BLaER1 treated with 17β-estradiol and CSF1 and Interleukin-3, amounts not matched to agents 10 nM and 100 nM (cell line): Measurements from ENCODE around the gene ATXN7.

Source experiments
- H3K27ac ChIP-seq, 11 experiments: shearing (Covaris generic); formaldehyde crosslinking; 2 replicates each; pipeline ENCODE4 v1.8.1; 2022
- H3K27me3 ChIP-seq, 11 experiments: shearing (Covaris generic); formaldehyde crosslinking; 2 replicates each; pipeline ENCODE4 v1.8.1; 2022
- H3K36me3 ChIP-seq, 11 experiments: shearing (Covaris generic); formaldehyde crosslinking; 2 replicates each; pipeline ENCODE4 v1.8.1; 2022
- H3K4me1 ChIP-seq, 10 experiments: shearing (Covaris generic); formaldehyde crosslinking; 2 replicates each; pipeline ENCODE4 v1.8.1; 2022
- H3K4me2 ChIP-seq, 11 experiments: shearing (Covaris generic); formaldehyde crosslinking; 2 replicates each; pipeline ENCODE4 v1.8.1; 2022
- H3K4me3 ChIP-seq, 10 experiments: shearing (Covaris generic); formaldehyde crosslinking; 2 replicates each; pipeline ENCODE4 v1.8.1; 2022
- H3K9ac ChIP-seq, 11 experiments: shearing (Covaris generic); formaldehyde crosslinking; 2 replicates each; pipeline ENCODE4 v1.8.1; 2022
- H3K9me3 ChIP-seq, 11 experiments: shearing (Covaris generic); formaldehyde crosslinking; replicated peaks in 1 of 11; 2 replicates each; pipeline ENCODE4 v1.8.1; 2022
- H4K20me1 ChIP-seq, 11 experiments: shearing (Covaris generic); formaldehyde crosslinking; 2 replicates each; pipeline ENCODE4 v1.8.1; 2022
- Cebpa-rat ChIP-seq, 11 experiments: shearing (Covaris generic); IDR thresholded peaks; 2 replicates each; pipeline ENCODE4 v1.8.1; 2022

ATXN7 gene

DNA sequence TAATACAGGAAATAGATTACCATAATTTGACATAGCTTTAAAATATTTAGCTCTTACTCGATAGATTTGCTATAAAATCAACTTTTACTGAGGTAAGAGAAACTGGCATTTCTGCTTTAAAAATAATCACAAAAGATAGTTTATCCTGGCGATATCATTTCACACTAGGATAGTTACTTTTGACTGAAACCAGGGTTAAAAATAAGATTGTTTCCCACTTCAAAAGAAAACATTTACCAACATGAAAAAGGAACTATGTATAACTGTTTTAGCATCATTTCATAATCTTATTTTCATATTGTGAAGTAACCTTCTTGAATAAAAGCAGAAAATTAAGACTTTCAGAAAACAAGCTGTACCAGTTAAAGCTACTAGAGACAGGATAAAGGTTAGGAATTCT lies 144.3 kb downstream of the ATXN7 start:
- TF ChIP-seq Cebpa-rat (IDR thresholded peaks at IDR 0.05) = no peak
- peaks cover 93 to 100% (median 98%) of the 10 kb centered on the region in 11 experiments for H3K36me3 ChIP-seq
- no peaks in the 10 kb centered on the region for H3K27me3 ChIP-seq
- H3K9ac ChIP-seq = peak overlapping the region in 10 of 11 experiments; percentile 28 to 57 (median 46); a peak in 17 of 22 replicates
- peak overlapping the region; percentile 2 to 80 (median 67); a peak in 21 of 22 replicates for H3K27ac ChIP-seq
- no peak overlapping the region for H3K4me3 ChIP-seq
- peaks cover 4 to 61% (median 23%) of the 10 kb centered on the region in 11 experiments; a peak in 15 of 22 replicates for H4K20me1 ChIP-seq
- peak overlapping the region; percentile 55 to 83 (median 69) for H3K4me2 ChIP-seq
- peaks cover 18 to 30% (median 25%) of the 10 kb centered on the region in 10 experiments for H3K4me1 ChIP-seq
- no peaks in the 10 kb centered on the region for H3K9me3 ChIP-seq

DNA sequence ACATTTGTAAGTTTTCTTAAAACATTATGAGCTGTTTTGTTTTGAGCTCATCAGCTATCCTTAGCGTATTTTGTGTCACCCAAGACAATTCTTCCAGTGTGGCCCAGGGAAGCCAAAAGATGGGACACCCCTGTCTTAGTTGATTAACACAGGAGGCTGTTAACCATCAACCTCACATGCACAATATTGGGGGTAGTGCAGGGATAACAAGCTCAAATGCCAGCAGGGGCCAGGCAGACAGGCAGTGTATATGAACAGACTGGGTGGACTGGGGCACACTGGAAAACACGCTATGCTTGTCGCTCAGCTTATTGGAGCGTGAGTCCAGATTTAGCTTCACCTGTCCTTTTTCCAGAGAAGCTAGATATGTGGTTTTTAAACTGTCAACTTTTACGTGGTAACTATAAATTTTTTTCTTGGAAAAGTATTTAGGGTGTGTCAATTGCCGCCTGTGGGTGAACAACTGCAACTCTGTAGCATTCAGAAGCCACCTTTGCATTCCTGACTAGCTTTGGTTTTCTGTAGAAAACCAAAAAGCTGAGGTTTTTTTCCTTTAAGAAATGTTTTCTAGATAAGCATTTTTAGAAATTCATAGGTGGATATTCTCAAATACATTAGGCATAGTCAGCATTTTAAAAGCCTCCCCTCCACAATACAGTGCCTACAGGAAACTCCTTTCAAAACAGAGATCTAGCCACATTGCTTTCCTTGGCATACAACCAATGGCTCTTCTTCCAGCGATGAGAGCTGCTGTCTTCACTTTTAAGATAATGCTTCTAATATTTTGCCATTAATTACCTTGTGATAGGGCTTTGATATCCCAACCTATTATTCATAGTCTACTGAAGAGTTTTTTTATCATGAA lies 145.1 kb downstream of the ATXN7 start:
- H3K4me2 ChIP-seq = peak overlapping the region; percentile 55 to 83 (median 69)
- H3K9ac ChIP-seq = peak overlapping the region in 10 of 11 experiments; percentile 18 to 57 (median 38); a peak in 17 of 22 replicates
- H3K27ac ChIP-seq = peak overlapping the region; percentile 2 to 80 (median 67); a peak in 21 of 22 replicates
- no peaks in the 10 kb centered on the region for H3K9me3 ChIP-seq
- peaks cover 95 to 100% (median 99%) of the 10 kb centered on the region in 11 experiments for H3K36me3 ChIP-seq
- H4K20me1 ChIP-seq = peaks cover 7 to 64% (median 30%) of the 10 kb centered on the region in 11 experiments; a peak in 16 of 22 replicates
- no peak for TF ChIP-seq Cebpa-rat (IDR thresholded peaks at IDR 0.05)
- peaks cover 18 to 30% (median 25%) of the 10 kb centered on the region in 10 experiments for H3K4me1 ChIP-seq
- 0 out of 20 replicates have a peak overlapping the region, but pooled peaks of 1 of the 10 experiments have one; percentile 5 for H3K4me3 ChIP-seq
- H3K27me3 ChIP-seq = no peaks in the 10 kb centered on the region

GRCh38 chr3:64009528-64009927 lies 145.9 kb downstream of the ATXN7 start:
- Histone ChIP-seq H3K27ac (peak overlapping the region in 4 of 11 experiments; percentile 8 to 76 (median 65); a peak in 5 of 22 replicates), H3K4me1 (peaks cover 18 to 30% (median 25%) of the 10 kb centered on the region in 10 experiments), H3K27me3 (no peaks in the 10 kb centered on the region), H3K4me3 (no peak overlapping the region), H3K9ac (no peak overlapping the region), H3K36me3 (peaks cover 95 to 100% (median 99%) of the 10 kb centered on the region in 11 experiments), H4K20me1 (peaks cover 5 to 65% (median 39%) of the 10 kb centered on the region in 11 experiments; a peak in 16 of 22 replicates), H3K9me3 (no peaks in the 10 kb centered on the region), H3K4me2 (peak overlapping the region in 1 of 11 experiments; percentile 2; a peak in 1 of 22 replicates)
- TF ChIP-seq Cebpa-rat (IDR thresholded peaks at IDR 0.05) = no peak

DNA sequence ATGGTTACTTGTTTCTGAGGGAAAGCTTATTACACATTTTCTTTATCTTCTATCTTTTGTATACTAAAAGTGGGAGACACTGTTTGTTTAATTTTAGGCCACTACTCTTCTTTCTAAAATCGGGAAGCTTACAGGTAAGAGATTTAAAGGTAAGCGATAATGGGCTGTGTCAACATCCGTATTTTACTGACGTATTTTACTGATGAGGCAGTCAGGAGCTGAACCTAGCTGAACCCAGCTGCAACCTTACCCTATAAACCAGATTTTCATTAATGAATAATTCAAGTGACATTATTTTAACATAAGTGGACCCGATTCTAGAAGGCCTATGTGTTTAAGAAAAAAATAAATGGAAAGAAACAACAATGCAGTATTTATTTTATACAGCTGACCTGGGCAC lies 146.5 kb downstream of the ATXN7 start:
- Histone ChIP-seq H3K36me3 (peaks cover 95 to 100% (median 99%) of the 10 kb centered on the region in 11 experiments), H3K27ac (no peak overlapping the region), H3K4me3 (no peak overlapping the region), H3K9ac (no peak overlapping the region), H3K4me2 (no peak overlapping the region), H3K4me1 (peaks cover 18 to 30% (median 25%) of the 10 kb centered on the region in 10 experiments), H3K27me3 (no peaks in the 10 kb centered on the region), H4K20me1 (peaks cover 9 to 72% (median 45%) of the 10 kb centered on the region in 11 experiments; a peak in 19 of 22 replicates), H3K9me3 (no peaks in the 10 kb centered on the region)
- no peak for TF ChIP-seq Cebpa-rat (IDR thresholded peaks at IDR 0.05)

GRCh38 chr3:64011685-64012084 lies 148.0 kb downstream of the ATXN7 start:
- Histone ChIP-seq H3K9ac (no peak overlapping the region), H3K4me2 (no peak overlapping the region), H3K36me3 (peaks cover 95 to 100% (median 99%) of the 10 kb centered on the region in 11 experiments), H3K9me3 (no peaks in the 10 kb centered on the region), H3K27me3 (no peaks in the 10 kb centered on the region), H3K27ac (no peak overlapping the region), H4K20me1 (peaks cover 11 to 84% (median 58%) of the 10 kb centered on the region in 11 experiments; a peak in 19 of 22 replicates), H3K4me1 (peaks cover 18 to 30% (median 25%) of the 10 kb centered on the region in 10 experiments), H3K4me3 (no peak overlapping the region)
- no peak for TF ChIP-seq Cebpa-rat (IDR thresholded peaks at IDR 0.05)

- H3K9me3 ChIP-seq = no peaks in the 10 kb centered on the region
- H3K27ac ChIP-seq = no peak overlapping the region
- no peak overlapping the region for H3K9ac ChIP-seq
- H3K27me3 ChIP-seq = no peaks in the 10 kb centered on the region
- H3K4me1 ChIP-seq = peaks cover 12 to 19% (median 17%) of the 10 kb centered on the region in 10 experiments
- H3K36me3 ChIP-seq = peaks cover 94 to 99% (median 97%) of the 10 kb centered on the region in 11 experiments
- H4K20me1 ChIP-seq = peaks cover 21 to 99% (median 79%) of the 10 kb centered on the region in 11 experiments; a peak in 20 of 22 replicates
- H3K4me3 ChIP-seq = no peak overlapping the region
- H3K4me2 ChIP-seq = no peak overlapping the region
- TF ChIP-seq Cebpa-rat (IDR thresholded peaks at IDR 0.05) = no peak
Measured at GRCh38 chr3:64016941-64017620, 153.4 kb downstream of the ATXN7 start.

DNA sequence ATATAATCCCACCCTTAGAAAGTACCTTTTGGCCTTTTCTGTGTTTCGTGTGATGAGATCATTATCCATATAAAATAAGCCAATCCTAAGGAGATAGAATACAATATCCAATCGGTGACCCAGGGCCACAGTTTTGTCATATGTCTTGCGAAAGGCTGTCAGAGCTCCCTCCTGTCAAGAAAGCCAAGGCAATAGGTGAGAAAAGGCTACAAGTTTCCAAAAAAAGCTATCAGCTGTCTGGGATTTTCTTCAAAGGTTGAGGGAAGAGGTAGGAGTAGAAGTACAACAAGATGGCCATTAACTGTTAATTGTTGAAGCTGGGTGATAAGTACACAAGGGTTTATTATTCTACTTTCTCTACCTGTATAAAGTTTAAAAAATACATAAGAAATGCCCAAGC lies 155.6 kb downstream of the ATXN7 start:
- H3K27ac ChIP-seq = no peak overlapping the region
- H3K4me1 ChIP-seq = peaks cover 18 to 25% (median 23%) of the 10 kb centered on the region in 10 experiments
- peak overlapping the region in 1 of 11 experiments; percentile 43; a peak in 1 of 22 replicates for H3K9ac ChIP-seq
- peaks cover 17 to 86% (median 65%) of the 10 kb centered on the region in 11 experiments; a peak in 19 of 22 replicates for H4K20me1 ChIP-seq
- H3K27me3 ChIP-seq = no peaks in the 10 kb centered on the region
- no peak overlapping the region for H3K4me2 ChIP-seq
- H3K4me3 ChIP-seq = no peak overlapping the region
- no peak for TF ChIP-seq Cebpa-rat (IDR thresholded peaks at IDR 0.05)
- peaks cover 72 to 77% (median 75%) of the 10 kb centered on the region in 11 experiments for H3K36me3 ChIP-seq
- no peaks in the 10 kb centered on the region for H3K9me3 ChIP-seq

DNA sequence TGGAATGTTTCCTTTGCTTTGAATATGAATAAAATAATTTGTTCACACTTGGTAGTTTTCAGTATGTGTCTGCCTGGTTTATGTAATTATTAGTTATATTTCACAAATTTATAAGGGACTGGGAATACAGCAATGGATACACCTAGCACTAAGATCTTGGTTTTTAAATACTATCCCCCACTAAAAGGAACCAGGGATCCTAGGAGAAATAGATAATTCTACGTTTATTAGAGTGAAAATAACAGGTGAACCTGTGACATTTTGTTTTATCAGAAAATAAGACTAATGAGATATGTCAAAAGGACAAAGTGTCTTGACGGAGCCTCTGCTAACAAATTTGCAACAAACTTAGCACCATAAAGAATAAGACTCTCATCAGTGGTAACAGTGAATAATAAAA lies 156.2 kb downstream of the ATXN7 start:
- Histone ChIP-seq H3K4me3 (no peak overlapping the region), H3K4me2 (no peak overlapping the region), H3K27ac (no peak overlapping the region), H3K9ac (no peak overlapping the region), H3K4me1 (peaks cover 18 to 25% (median 23%) of the 10 kb centered on the region in 10 experiments), H3K27me3 (no peaks in the 10 kb centered on the region), H3K36me3 (peaks cover 66 to 71% (median 69%) of the 10 kb centered on the region in 11 experiments), H3K9me3 (no peaks in the 10 kb centered on the region), H4K20me1 (peaks cover 15 to 80% (median 59%) of the 10 kb centered on the region in 11 experiments; a peak in 19 of 22 replicates)
- TF ChIP-seq Cebpa-rat (IDR thresholded peaks at IDR 0.05) = no peak
